HCEC 1CT (cell line): ENCODE measurements around the gene GJA9.
"Not testable (repeated sequence)": the region's sequence is repeated elsewhere in the genome, so short reads cannot be mapped to it uniquely, and the experiment has no call there.

Experiments used
- DNase-seq: peaks from one replicate; pipeline ENCODE4 v3.0.0-alpha.2; 2017

The GJA9 gene

GRCh38 chr1:38873027-38873969 lies 8.1 kb downstream of the GJA9 start, which contains the start of gene MYCBP:
TSS of gene MYCBP (minus strand) at chr1:38873348. CDS start at chr1:38873305, 43 bp downstream.
- peak; percentile 95 for DNase-seq

- DNase-seq = no peak
These were observed 8.9 kb downstream of the GJA9 start for GRCh38 chr1:38872401-38873026.

- no peak for DNase-seq
These were observed 10.4 kb downstream of the GJA9 start for GRCh38 chr1:38870996-38871395.

- no peak for DNase-seq
These were observed 14.2 kb downstream of the GJA9 start for GRCh38 chr1:38867208-38867607.

- DNase-seq = no peak
These were observed 16.2 kb downstream of the GJA9 start for GRCh38 chr1:38865112-38865715.

GRCh38 chr1:38860454-38860795 lies 21.0 kb downstream of the GJA9 start:
- DNase-seq = no peak

GRCh38 chr1:38859561-38860453 lies 21.6 kb downstream of the GJA9 start, which contains the start of gene RRAGC:
TSS of gene RRAGC (minus strand) at chr1:38859772. CDS start at chr1:38859646, 126 bp downstream.
- peak; percentile 98 for DNase-seq

- DNase-seq = peak; percentile 59
These were observed 22.4 kb downstream of the GJA9 start for GRCh38 chr1:38858833-38859560.

GRCh38 chr1:38852780-38853179 lies 28.6 kb downstream of the GJA9 start:
- DNase-seq = no peak

GRCh38 chr1:38848071-38848470 lies 33.3 kb downstream of the GJA9 start:
- DNase-seq = no peak

GRCh38 chr1:38846210-38846609 lies 35.2 kb downstream of the GJA9 start:
- no peak for DNase-seq

GRCh38 chr1:38845088-38845487 lies 36.3 kb downstream of the GJA9 start:
- not testable (repeated sequence) for DNase-seq

- no peak for DNase-seq
These were observed 41.1 kb downstream of the GJA9 start for GRCh38 chr1:38840281-38840680.

- DNase-seq = no peak
These were observed 42.0 kb downstream of the GJA9 start for GRCh38 chr1:38839363-38839762.

- DNase-seq = not testable (repeated sequence)
These were observed 45.1 kb downstream of the GJA9 start for GRCh38 chr1:38836316-38836715.

GRCh38 chr1:38834937-38835827 lies 46.2 kb downstream of the GJA9 start:
- DNase-seq = peak; percentile 79

- peak; percentile 18 for DNase-seq
These were observed 47.1 kb downstream of the GJA9 start for GRCh38 chr1:38834221-38834782.

- no peak for DNase-seq
These were observed 48.2 kb downstream of the GJA9 start for GRCh38 chr1:38833146-38833545.

- DNase-seq = no peak
These were observed 49.0 kb downstream of the GJA9 start for GRCh38 chr1:38832370-38832734.

GRCh38 chr1:38831731-38832369 lies 49.5 kb downstream of the GJA9 start:
- DNase-seq = peak; percentile 8
